ENCODE results near the gene IGF1R. TPM values are rescaled to one million over a fixed set of nuclear protein-coding genes. Genes with fewer than 3 reads are reported as not detected.

The IGF1R gene
- total RNA-seq, 1 experiment from 2014 or later: 16.3 TPM

GRCh38 chr15:98804057-98804380 is 155.7 kb downstream of the IGF1R start:
- ChIA-PET POLR2A (no interaction called here), RAD21 (ENCODE audit: low non-redundant PET in 1 of 2, low total read pairs in 2 of 2, uncharacterized antibody in 2 of 2, unreplicated experiment in 2 of 2) (no interaction called here), CTCF (no interaction called here)
- no peak for DNase-seq (ENCODE audit: low read depth, low spot score)
- Histone ChIP-seq H3K79me2 (ENCODE audit: insufficient read depth, low read length) (no peaks in the 10 kb centered on the region), H3K9me3 (ENCODE audit: control insufficient read depth in 1 of 2, insufficient read depth in 1 of 2, low read depth in 1 of 2, low read length in 2 of 2) (no peaks in the 10 kb centered on the region), H3K4me2 (ENCODE audit: low read length) (peak overlapping the region; percentile 24; the same call in 1 of the 2 replicates), H4K20me1 (ENCODE audit: insufficient read depth) (no peaks in the 10 kb centered on the region), H3K36me3 (ENCODE audit: control insufficient read depth in 1 of 2, insufficient read depth in 2 of 2, low read length in 2 of 2) (no peaks in the 10 kb centered on the region), H3K9ac (ENCODE audit: low read length) (no peak overlapping the region), H3K4me1 (ENCODE audit: control insufficient read depth in 1 of 2, insufficient read depth in 2 of 2, low read length in 2 of 2) (peaks cover 54% of the 10 kb centered on the region in 2 experiments), H3K9me2 (ENCODE audit: insufficient read depth) (no peaks in the 10 kb centered on the region), H2AFZ (ENCODE audit: low read depth, low read length, poor library complexity, severe bottlenecking) (no peak overlapping the region), H3K27me3 (ENCODE audit: insufficient read depth, low read length) (no peaks in the 10 kb centered on the region), H3K4me3 (replicated peaks in 1 of 2; ENCODE audit: low read depth in 1 of 2, low read length in 2 of 2) (no peak overlapping the region), H3K27ac (ENCODE audit: low read depth, low read length) (no peak overlapping the region; the same call in 1 of the 2 replicates)
- TF ChIP-seq JUND (IDR thresholded peaks at IDR 0.05) (no peak), CEBPB (IDR thresholded peaks at IDR 0.05; ENCODE audit: low read depth) (no peak), ELF1 (IDR thresholded peaks at IDR 0.05; ENCODE audit: borderline replicate concordance, low read depth) (no peak)
- intact Hi-C loops (cut with micrococcal nuclease): no loop called here
- BruUV-seq (replicated peaks): no TSS peak
- no peak for ATAC-seq

DNA sequence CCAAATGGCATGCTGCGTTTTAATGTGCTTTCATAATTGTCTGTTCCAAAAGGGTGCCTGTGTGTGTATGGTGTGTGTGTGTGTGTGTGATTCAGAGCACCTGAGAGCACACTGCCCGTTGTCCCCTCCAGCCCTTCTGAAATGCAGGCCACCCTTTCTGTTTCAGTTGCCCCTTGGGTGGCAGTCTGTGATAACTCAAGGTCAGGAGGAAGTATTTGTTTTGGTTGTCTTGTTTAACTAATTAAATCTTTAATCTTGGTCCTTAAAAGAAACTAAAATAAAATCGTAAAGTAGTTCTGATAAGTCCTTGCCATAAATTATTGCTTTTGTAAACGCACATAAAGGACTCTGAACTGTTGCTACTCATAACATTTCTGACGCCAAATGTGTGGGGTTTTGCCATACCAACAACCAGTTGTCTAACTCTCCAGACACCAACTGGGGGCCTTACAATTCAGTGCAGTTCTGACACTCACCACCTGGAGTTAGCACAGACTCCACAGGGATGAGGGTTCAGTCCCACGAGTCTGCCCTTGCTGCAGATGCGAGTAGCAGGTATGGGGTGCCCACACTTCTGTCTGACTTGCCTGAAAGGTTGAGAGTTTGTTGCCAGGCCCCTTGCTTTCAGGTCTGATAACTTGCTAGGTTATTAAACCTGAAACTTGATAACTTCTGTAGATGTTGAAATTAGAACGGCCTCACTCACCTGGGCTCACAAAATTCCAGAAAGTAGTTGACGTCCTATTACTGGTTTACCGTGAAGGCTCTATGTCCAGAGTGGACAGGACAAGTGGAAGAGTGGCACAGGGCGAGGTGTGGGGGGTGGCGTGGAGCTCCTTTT is 157.3 kb downstream of the IGF1R start:
- no peak for DNase-seq (ENCODE audit: low read depth, low spot score)
- H4K20me1 ChIP-seq (ENCODE audit: insufficient read depth): no peaks in the 10 kb centered on the region
- H3K4me2 ChIP-seq (ENCODE audit: low read length): no peak overlapping the region
- H3K9me2 ChIP-seq (ENCODE audit: insufficient read depth): no peaks in the 10 kb centered on the region
- H3K27ac ChIP-seq (ENCODE audit: low read depth, low read length): no peak overlapping the region
- no peaks in the 10 kb centered on the region for H3K79me2 ChIP-seq (ENCODE audit: insufficient read depth, low read length)
- intact Hi-C loops (cut with micrococcal nuclease): no loop called here
- peaks cover 38 to 41% of the 10 kb centered on the region in 2 experiments for H3K4me1 ChIP-seq (ENCODE audit: control insufficient read depth in 1 of 2, insufficient read depth in 2 of 2, low read length in 2 of 2)
- H3K9me3 ChIP-seq (ENCODE audit: control insufficient read depth in 1 of 2, insufficient read depth in 1 of 2, low read depth in 1 of 2, low read length in 2 of 2): no peaks in the 10 kb centered on the region
- CTCF ChIA-PET: no interaction called here
- RAD21 ChIA-PET (ENCODE audit: low non-redundant PET in 1 of 2, low total read pairs in 2 of 2, uncharacterized antibody in 2 of 2, unreplicated experiment in 2 of 2): no interaction called here
- no peaks in the 10 kb centered on the region for H3K27me3 ChIP-seq (ENCODE audit: insufficient read depth, low read length)
- no peaks in the 10 kb centered on the region for H3K36me3 ChIP-seq (ENCODE audit: control insufficient read depth in 1 of 2, insufficient read depth in 2 of 2, low read length in 2 of 2)
- no peak overlapping the region for H3K4me3 ChIP-seq (replicated peaks in 1 of 2; ENCODE audit: low read depth in 1 of 2, low read length in 2 of 2)
- no peak overlapping the region for H3K9ac ChIP-seq (ENCODE audit: low read length)
- TF ChIP-seq POLR2AphosphoS5 (IDR thresholded peaks at IDR 0.05; ENCODE audit: low read depth, low read length) (no peak), ZFX (IDR thresholded peaks at IDR 0.05) (no peak), CTCF (IDR thresholded peaks at IDR 0.05 in 2 of 3, conservative IDR thresholded peaks at IDR 0.05 in 1 of 3; ENCODE audit: borderline replicate concordance in 1 of 3, insufficient read depth in 1 of 3, low read depth in 2 of 3, low read length in 2 of 3) (peak in 2 of 3 experiments; percentile 43 to 44; a peak in 4 of 6 replicates), SP1 (IDR thresholded peaks at IDR 0.05; ENCODE audit: low read depth) (no peak)
- POLR2A ChIA-PET: no interaction called here
- H2AFZ ChIP-seq (ENCODE audit: low read depth, low read length, poor library complexity, severe bottlenecking): no peak overlapping the region
- BruUV-seq (replicated peaks): no TSS peak
- ATAC-seq: peak; percentile 78
